ENCODE measurements around the gene ZNF132. TPM values are rescaled to one million over a fixed set of nuclear protein-coding genes. Genes with fewer than 3 reads are reported as not detected.
A peak's percentile ranks its signal among the peaks of the same experiment; 100 is the strongest.

ZNF132 gene
- total RNA-seq, 6 experiments from 2014 or later = 4.0 to 5.2 (median 4.5) TPM

- Mint-ChIP-seq H3K9me3 (peaks cover 78% of the 10 kb centered on the region), H3K27me3 (ENCODE audit: insufficient read depth) (peaks cover 2% of the 10 kb centered on the region; the same call in 1 of the 2 replicates), H3K27ac (no peak overlapping the region), H3K4me1 (ENCODE audit: low read depth) (no peaks in the 10 kb centered on the region; the same call in 1 of the 2 replicates), H3K4me3 (no peak overlapping the region), H3K36me3 (ENCODE audit: low read depth) (peaks cover 87% of the 10 kb centered on the region)
- no peak for TF ChIP-seq CTCF (IDR thresholded peaks at IDR 0.05)
- no peak for DNase-seq
Observed at GRCh38 chr19:58429745-58430144, 10.2 kb downstream of the ZNF132 start.

- Mint-ChIP-seq H3K4me1 (ENCODE audit: low read depth) (no peaks in the 10 kb centered on the region; the same call in 1 of the 2 replicates), H3K27ac (no peak overlapping the region), H3K4me3 (no peak overlapping the region), H3K27me3 (ENCODE audit: insufficient read depth) (peaks cover 2% of the 10 kb centered on the region; the same call in 1 of the 2 replicates), H3K36me3 (ENCODE audit: low read depth) (peaks cover 82% of the 10 kb centered on the region), H3K9me3 (peaks cover 76% of the 10 kb centered on the region)
- no peak for DNase-seq
- TF ChIP-seq CTCF (IDR thresholded peaks at IDR 0.05) = no peak
Observed at GRCh38 chr19:58428617-58429016, 11.3 kb downstream of the ZNF132 start.

- H3K27me3 Mint-ChIP-seq (ENCODE audit: insufficient read depth) = no peaks in the 10 kb centered on the region
- H3K4me3 Mint-ChIP-seq = no peak overlapping the region
- H3K36me3 Mint-ChIP-seq (ENCODE audit: low read depth) = peaks cover 72% of the 10 kb centered on the region
- no peak for TF ChIP-seq CTCF (IDR thresholded peaks at IDR 0.05)
- peaks cover 17% of the 10 kb centered on the region for H3K9me3 Mint-ChIP-seq
- no peaks in the 10 kb centered on the region for H3K4me1 Mint-ChIP-seq (ENCODE audit: low read depth)
- no peak overlapping the region for H3K27ac Mint-ChIP-seq
- no peak for DNase-seq
Observed at GRCh38 chr19:58417071-58417470, 22.9 kb downstream of the ZNF132 start.

GRCh38 chr19:58416604-58417003 lies 23.3 kb downstream of the ZNF132 start:
- Mint-ChIP-seq H3K4me1 (ENCODE audit: low read depth) (no peaks in the 10 kb centered on the region), H3K27me3 (ENCODE audit: insufficient read depth) (no peaks in the 10 kb centered on the region), H3K9me3 (peaks cover 17% of the 10 kb centered on the region), H3K4me3 (no peak overlapping the region), H3K27ac (no peak overlapping the region), H3K36me3 (ENCODE audit: low read depth) (peaks cover 69% of the 10 kb centered on the region)
- DNase-seq = no peak
- TF ChIP-seq CTCF (IDR thresholded peaks at IDR 0.05) = no peak

- TF ChIP-seq CTCF (IDR thresholded peaks at IDR 0.05) = no peak
- Mint-ChIP-seq H3K27ac (peak overlapping the region; percentile 65), H3K27me3 (ENCODE audit: insufficient read depth) (peaks cover 5% of the 10 kb centered on the region; the same call in 1 of the 2 replicates), H3K4me3 (peak overlapping the region; percentile 92), H3K9me3 (no peaks in the 10 kb centered on the region; the same call in 1 of the 2 replicates), H3K4me1 (ENCODE audit: low read depth) (peaks cover 28% of the 10 kb centered on the region), H3K36me3 (ENCODE audit: low read depth) (peaks cover 24% of the 10 kb centered on the region)
- no peak for DNase-seq
Observed at GRCh38 chr19:58409010-58409790, 30.8 kb downstream of the ZNF132 start.

Data from HFFc6 (cell line).